ENCODE measurements around the gene ST13.

The ST13 gene

DNA sequence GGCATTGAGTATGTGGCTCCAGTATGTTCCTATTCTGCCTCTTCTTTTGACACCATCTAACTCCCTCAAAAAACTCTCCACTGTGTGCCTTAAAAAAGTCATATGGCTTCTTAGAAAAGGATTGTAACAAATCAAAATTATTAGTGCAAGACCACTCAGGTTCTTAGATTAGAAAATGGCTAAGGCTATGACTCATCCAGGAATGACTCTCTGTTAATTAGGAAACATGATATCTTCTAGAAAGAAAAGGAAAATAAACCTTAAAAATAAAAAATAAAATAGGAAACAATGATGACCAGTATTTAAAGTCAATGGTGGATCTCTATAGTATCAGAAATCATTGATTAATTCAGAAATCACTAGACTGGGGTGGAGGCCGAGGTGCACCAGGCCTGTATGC lies 59.0 kb downstream of the ST13 start:
- Histone ChIP-seq H3K4me3 (ENCODE audit: insufficient read depth, low read length, poor library complexity, severe bottlenecking) (no peak overlapping the region), H3K27ac (ENCODE audit: low read depth, low read length) (no peak overlapping the region), H3K9ac (ENCODE audit: low read length) (no peak overlapping the region), H3K4me2 (ENCODE audit: low read depth, low read length, poor library complexity, severe bottlenecking) (no peak overlapping the region), H3K9me2 (replicated peaks; ENCODE audit: insufficient read depth, low read length) (no peaks in the 10 kb centered on the region), H3K36me3 (ENCODE audit: low read length) (peaks cover 15% of the 10 kb centered on the region; the same call in 1 of the 2 replicates), H3F3A (ENCODE audit: insufficient read depth) (0 out of 2 replicates have a peak, but pooled peaks cover 4% of the 10 kb centered on the region), H4K20me1 (ENCODE audit: low read depth, low read length) (no peaks in the 10 kb centered on the region), H3K79me2 (ENCODE audit: insufficient read depth, low read length) (peaks cover 18% of the 10 kb centered on the region), H3K9me3 (ENCODE audit: insufficient read depth, low read length) (no peaks in the 10 kb centered on the region), H3K27me3 (ENCODE audit: low read length) (no peaks in the 10 kb centered on the region), H2AFZ (ENCODE audit: low read depth, low read length, severe bottlenecking) (no peak overlapping the region)
- TF ChIP-seq, protein P1, sequence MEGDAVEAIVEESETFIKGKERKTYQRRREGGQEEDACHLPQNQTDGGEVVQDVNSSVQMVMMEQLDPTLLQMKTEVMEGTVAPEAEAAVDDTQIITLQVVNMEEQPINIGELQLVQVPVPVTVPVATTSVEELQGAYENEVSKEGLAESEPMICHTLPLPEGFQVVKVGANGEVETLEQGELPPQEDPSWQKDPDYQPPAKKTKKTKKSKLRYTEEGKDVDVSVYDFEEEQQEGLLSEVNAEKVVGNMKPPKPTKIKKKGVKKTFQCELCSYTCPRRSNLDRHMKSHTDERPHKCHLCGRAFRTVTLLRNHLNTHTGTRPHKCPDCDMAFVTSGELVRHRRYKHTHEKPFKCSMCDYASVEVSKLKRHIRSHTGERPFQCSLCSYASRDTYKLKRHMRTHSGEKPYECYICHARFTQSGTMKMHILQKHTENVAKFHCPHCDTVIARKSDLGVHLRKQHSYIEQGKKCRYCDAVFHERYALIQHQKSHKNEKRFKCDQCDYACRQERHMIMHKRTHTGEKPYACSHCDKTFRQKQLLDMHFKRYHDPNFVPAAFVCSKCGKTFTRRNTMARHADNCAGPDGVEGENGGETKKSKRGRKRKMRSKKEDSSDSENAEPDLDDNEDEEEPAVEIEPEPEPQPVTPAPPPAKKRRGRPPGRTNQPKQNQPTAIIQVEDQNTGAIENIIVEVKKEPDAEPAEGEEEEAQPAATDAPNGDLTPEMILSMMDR (IDR thresholded peaks at IDR 0.05; ENCODE audit: insufficient read depth, low read length, poor library complexity, severe bottlenecking), result no peak
- no peak for TF ChIP-seq EZH2phosphoT487 (conservative IDR thresholded peaks at IDR 0.05; ENCODE audit: low read length)

DNA sequence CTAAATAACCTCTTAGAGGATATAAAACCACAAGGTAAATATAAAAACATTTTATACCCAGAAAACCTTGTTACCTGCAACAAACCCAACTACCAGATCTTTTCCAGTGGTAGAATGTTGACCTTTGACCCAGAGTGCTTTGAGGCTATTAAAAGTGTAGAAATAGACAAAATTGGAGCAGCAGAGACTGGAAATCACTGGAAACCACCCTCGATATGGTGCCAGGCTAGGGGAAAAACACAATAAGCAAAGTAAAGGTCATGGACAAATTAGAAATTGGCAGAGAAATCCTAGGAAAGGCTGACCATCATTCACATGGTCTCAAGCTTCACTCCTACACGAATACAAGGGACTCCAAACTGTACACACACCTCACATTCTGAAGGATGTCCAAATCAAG lies 64.0 kb downstream of the ST13 start:
- H3F3A ChIP-seq (ENCODE audit: insufficient read depth), result 0 out of 2 replicates have a peak, but pooled peaks cover 4% of the 10 kb centered on the region
- H3K36me3 ChIP-seq (ENCODE audit: low read length), result peaks cover 28% of the 10 kb centered on the region; the same call in 1 of the 2 replicates
- no peak overlapping the region for H3K4me3 ChIP-seq (ENCODE audit: insufficient read depth, low read length, poor library complexity, severe bottlenecking)
- H3K79me2 ChIP-seq (ENCODE audit: insufficient read depth, low read length), result no peaks in the 10 kb centered on the region
- H3K9me2 ChIP-seq (replicated peaks; ENCODE audit: insufficient read depth, low read length), result no peaks in the 10 kb centered on the region
- TF ChIP-seq, protein P1 (IDR thresholded peaks at IDR 0.05; ENCODE audit: insufficient read depth, low read length, poor library complexity, severe bottlenecking), result no peak
- TF ChIP-seq EZH2phosphoT487 (conservative IDR thresholded peaks at IDR 0.05; ENCODE audit: low read length), result no peak
- no peak overlapping the region for H3K4me2 ChIP-seq (ENCODE audit: low read depth, low read length, poor library complexity, severe bottlenecking)
- H3K27ac ChIP-seq (ENCODE audit: low read depth, low read length), result no peak overlapping the region
- no peaks in the 10 kb centered on the region; the same call in 1 of the 2 replicates for H4K20me1 ChIP-seq (ENCODE audit: low read depth, low read length)
- H3K27me3 ChIP-seq (ENCODE audit: low read length), result no peaks in the 10 kb centered on the region
- H2AFZ ChIP-seq (ENCODE audit: low read depth, low read length, severe bottlenecking), result no peak overlapping the region
- no peak overlapping the region for H3K9ac ChIP-seq (ENCODE audit: low read length)
- no peaks in the 10 kb centered on the region for H3K9me3 ChIP-seq (ENCODE audit: insufficient read depth, low read length)

DNA sequence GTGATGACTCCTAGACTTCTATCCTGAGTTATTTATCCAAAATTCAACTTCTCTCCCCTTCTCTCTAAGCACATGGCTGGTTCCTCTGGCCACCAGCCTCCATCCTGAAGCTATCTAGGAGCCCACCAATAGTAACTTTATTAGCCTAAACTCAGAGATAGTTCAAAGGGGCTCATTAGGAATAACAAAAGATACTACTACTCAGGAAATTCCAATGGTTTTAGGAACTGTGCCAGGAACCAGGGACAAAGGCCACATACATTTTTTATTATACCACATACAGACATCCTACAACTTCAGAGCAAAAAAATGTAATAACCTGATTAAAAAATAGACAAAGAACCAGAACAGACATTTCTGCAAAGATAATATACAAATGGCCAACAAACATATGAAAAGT lies 65.2 kb downstream of the ST13 start:
- H3K27ac ChIP-seq (ENCODE audit: low read depth, low read length), result no peak overlapping the region
- TF ChIP-seq EZH2phosphoT487 (conservative IDR thresholded peaks at IDR 0.05; ENCODE audit: low read length), result no peak
- TF ChIP-seq, protein P1 (IDR thresholded peaks at IDR 0.05; ENCODE audit: insufficient read depth, low read length, poor library complexity, severe bottlenecking), result no peak

More for the DNA sequence above, 65.2 kb downstream of the ST13 start:
- no peak overlapping the region for H3K4me3 ChIP-seq (ENCODE audit: insufficient read depth, low read length, poor library complexity, severe bottlenecking)
- H3K36me3 ChIP-seq (ENCODE audit: low read length), result peaks cover 37% of the 10 kb centered on the region; the same call in 1 of the 2 replicates
- H2AFZ ChIP-seq (ENCODE audit: low read depth, low read length, severe bottlenecking), result no peak overlapping the region
- H3F3A ChIP-seq (ENCODE audit: insufficient read depth), result 0 out of 2 replicates have a peak, but pooled peaks cover 4% of the 10 kb centered on the region
- H3K9ac ChIP-seq (ENCODE audit: low read length), result no peak overlapping the region
- H3K4me2 ChIP-seq (ENCODE audit: low read depth, low read length, poor library complexity, severe bottlenecking), result no peak overlapping the region
- no peaks in the 10 kb centered on the region for H3K9me3 ChIP-seq (ENCODE audit: insufficient read depth, low read length)
- H3K9me2 ChIP-seq (replicated peaks; ENCODE audit: insufficient read depth, low read length), result no peaks in the 10 kb centered on the region
- H4K20me1 ChIP-seq (ENCODE audit: low read depth, low read length), result no peaks in the 10 kb centered on the region; the same call in 1 of the 2 replicates
- H3K27me3 ChIP-seq (ENCODE audit: low read length), result no peaks in the 10 kb centered on the region
- H3K79me2 ChIP-seq (ENCODE audit: insufficient read depth, low read length), result no peaks in the 10 kb centered on the region

Data from SU-DHL-6 (cell line).